Neuronal stem cell (in vitro differentiated cells): Measurements from ENCODE around the gene POTEJ.
"Not testable (repeated sequence)": the region's sequence is repeated elsewhere in the genome, so short reads cannot be mapped to it uniquely, and the experiment has no call there.

Experiments used
- DNase-seq: peaks from one replicate; pipeline ENCODE4 v3.0.0-alpha.2; 2013; ENCODE audit warnings: low spot score
- H2AFZ ChIP-seq: one replicate; pipeline ENCODE4 v1.6.1; 2013; ENCODE audit warnings: mild to moderate bottlenecking, low read length, inconsistent platforms
- H2AK5ac ChIP-seq: 2 replicates; pipeline ENCODE4 v1.6.1; 2013; ENCODE audit warnings: low read depth, mild to moderate bottlenecking, inconsistent platforms, low read length, moderate library complexity, mixed read lengths
- H2BK120ac ChIP-seq: 2 replicates; pipeline ENCODE4 v1.6.1; 2013; ENCODE audit warnings: low read depth, mild to moderate bottlenecking, inconsistent platforms, low read length, moderate library complexity, mixed read lengths
- H2BK12ac ChIP-seq: one replicate; pipeline ENCODE4 v1.6.1; 2013; ENCODE audit warnings: low read length, inconsistent platforms
- H2BK15ac ChIP-seq: 2 replicates; pipeline ENCODE4 v1.6.1; 2013; ENCODE audit warnings: mild to moderate bottlenecking, low read length, inconsistent platforms, mixed read lengths
- H2BK5ac ChIP-seq: one replicate; pipeline ENCODE4 v1.6.1; 2013; ENCODE audit warnings: inconsistent platforms, mild to moderate bottlenecking, low read length, moderate library complexity
- H3K14ac ChIP-seq: one replicate; pipeline ENCODE4 v1.6.1; 2013; ENCODE audit warnings: low read length, inconsistent platforms
- H3K18ac ChIP-seq: 2 replicates; pipeline ENCODE4 v1.6.1; 2013; ENCODE audit warnings: low read length, inconsistent platforms
- H3K23ac ChIP-seq: 2 replicates; pipeline ENCODE4 v1.6.1; 2013; ENCODE audit warnings: low read depth, mild to moderate bottlenecking, mixed read lengths, low read length, inconsistent platforms; ENCODE audit not compliant: poor library complexity
- H3K27ac ChIP-seq: replicated peaks from 3 replicates; pipeline ENCODE4 v1.5.1; 2013; ENCODE audit warnings: low read length, inconsistent platforms
- H3K27me3 ChIP-seq, 3 experiments: 2 replicates each; pipeline ENCODE4 v1.6.1; 2013; ENCODE audit warnings: low read length in 3 of 3, mild to moderate bottlenecking in 2 of 3, inconsistent platforms in 1 of 3, low read depth in 1 of 3, mixed read lengths in 1 of 3, moderate library complexity in 1 of 3; ENCODE audit not compliant: control insufficient read depth in 3 of 3, insufficient read depth in 3 of 3
- H3K36me3 ChIP-seq, 2 donors: replicated peaks in 1 of 2; 2 replicates each; pipeline ENCODE4 v1.6.1; 2013; ENCODE audit warnings: low read length in 2 of 2; ENCODE audit not compliant: control insufficient read depth in 2 of 2, insufficient read depth in 2 of 2
- H3K4ac ChIP-seq: 2 replicates; pipeline ENCODE4 v1.6.1; 2013; ENCODE audit warnings: inconsistent platforms, mild to moderate bottlenecking, low read length, moderate library complexity
- H3K4me1 ChIP-seq, 2 donors: 1 replicate in 1 of 2; 2 replicates in 1 of 2; pipeline ENCODE4 v1.6.1; 2013; ENCODE audit warnings: low read length in 2 of 2, low read depth in 1 of 2; ENCODE audit not compliant: control insufficient read depth in 2 of 2, insufficient read depth in 1 of 2
- H3K4me2 ChIP-seq: one replicate; pipeline ENCODE4 v1.6.1; 2013; ENCODE audit warnings: mild to moderate bottlenecking, low read length, inconsistent platforms; ENCODE audit not compliant: insufficient read depth, poor library complexity, severe bottlenecking
- H3K4me3 ChIP-seq, 2 donors: 2 replicates each; pipeline ENCODE4 v1.5.1; 2013; ENCODE audit warnings: low read length in 2 of 2, mild to moderate bottlenecking in 2 of 2, inconsistent platforms in 1 of 2, moderate library complexity in 1 of 2
- H3K79me1 ChIP-seq: one replicate; pipeline ENCODE4 v1.6.1; 2013; ENCODE audit warnings: low read depth, mild to moderate bottlenecking, inconsistent platforms, low read length, moderate library complexity
- H3K9ac ChIP-seq: one replicate; pipeline ENCODE4 v1.6.1; 2013; ENCODE audit warnings: mild to moderate bottlenecking, low read depth, low read length, inconsistent platforms; ENCODE audit not compliant: poor library complexity
- H3K9me3 ChIP-seq, 2 donors: replicated peaks in 1 of 2; 2 replicates each; pipeline versions ENCODE3 to v1.6.1; 2013; ENCODE audit warnings: low read length in 2 of 2, mild to moderate bottlenecking in 2 of 2, inconsistent platforms in 1 of 2, low read depth in 1 of 2, mixed read lengths in 1 of 2, moderate library complexity in 1 of 2; ENCODE audit not compliant: control insufficient read depth in 2 of 2, insufficient read depth in 1 of 2
- H4K8ac ChIP-seq: one replicate; pipeline ENCODE4 v1.6.1; 2013; ENCODE audit warnings: low read depth, mild to moderate bottlenecking, inconsistent platforms, low read length, moderate library complexity
- H4K91ac ChIP-seq: one replicate; pipeline ENCODE4 v1.6.1; 2013; ENCODE audit warnings: low read length, low read depth, mild to moderate bottlenecking, inconsistent platforms; ENCODE audit not compliant: poor library complexity
- WGBS, 2 donors: extraction: QIAGEN DNeasy Blood & Tissue Kit; methylation state at CpG; one replicate each; pipeline ENCODE4 v1.1.7; 2013; ENCODE audit warnings: missing lambda C conversion rate in 2 of 2, mixed read lengths in 1 of 2; ENCODE audit not compliant: insufficient read length in 2 of 2, insufficient replicate concordance in 1 of 2; ENCODE audit errors: extremely low coverage in 2 of 2; 5-methylcytosine and 5-hydroxymethylcytosine counted together

POTEJ gene

GRCh38 chr2:130596757-130597156, 14.5 kb upstream of the POTEJ start:
- not testable (repeated sequence) for H4K91ac ChIP-seq, H2BK5ac ChIP-seq, H3K79me1 ChIP-seq, H3K4me2 ChIP-seq, H3K27me3 ChIP-seq, H3K14ac ChIP-seq, DNase-seq, H3K9me3 ChIP-seq, H3K4me1 ChIP-seq, H3K23ac ChIP-seq, H3K4me3 ChIP-seq, H4K8ac ChIP-seq, H3K18ac ChIP-seq, H2AFZ ChIP-seq, H2BK12ac ChIP-seq, H2BK15ac ChIP-seq, H3K36me3 ChIP-seq, H2BK120ac ChIP-seq, H3K4ac ChIP-seq, H3K27ac ChIP-seq, H2AK5ac ChIP-seq, H3K9ac ChIP-seq
- WGBS, 2 donors = no CpG with 5 or more reads among the region's 6 CpGs

- not testable (repeated sequence) for H3K4me1 ChIP-seq, H3K18ac ChIP-seq, DNase-seq, H3K27me3 ChIP-seq, H4K91ac ChIP-seq, H3K4me2 ChIP-seq, H2AK5ac ChIP-seq, H3K4me3 ChIP-seq, H3K79me1 ChIP-seq, H2BK12ac ChIP-seq, H3K36me3 ChIP-seq, H2BK15ac ChIP-seq, H2AFZ ChIP-seq, H2BK120ac ChIP-seq, H3K23ac ChIP-seq, H3K27ac ChIP-seq, H3K9ac ChIP-seq, H3K9me3 ChIP-seq, H3K14ac ChIP-seq, H2BK5ac ChIP-seq, H4K8ac ChIP-seq, H3K4ac ChIP-seq
- WGBS, 2 donors = no CpG with 5 or more reads among the region's 22 CpGs
Measured at GRCh38 chr2:130597994-130598393, 13.2 kb upstream of the POTEJ start.

GRCh38 chr2:130598463-130598862, 12.8 kb upstream of the POTEJ start:
- WGBS, 2 donors = no CpG with 5 or more reads among the region's 15 CpGs
- not testable (repeated sequence) for H3K23ac ChIP-seq, H3K14ac ChIP-seq, H3K4me2 ChIP-seq, H2BK5ac ChIP-seq, H2BK120ac ChIP-seq, H3K79me1 ChIP-seq, H3K27me3 ChIP-seq, H3K4me1 ChIP-seq, H3K9ac ChIP-seq, H3K18ac ChIP-seq, H3K36me3 ChIP-seq, H2AFZ ChIP-seq, H2BK15ac ChIP-seq, H3K4ac ChIP-seq, H2BK12ac ChIP-seq, H3K4me3 ChIP-seq, H4K91ac ChIP-seq, H4K8ac ChIP-seq, H2AK5ac ChIP-seq, H3K9me3 ChIP-seq, H3K27ac ChIP-seq, DNase-seq

GRCh38 chr2:130599393-130599792, 11.8 kb upstream of the POTEJ start, which contains the start of gene CFC1:
Gene CFC1 (minus strand): TSS chr2:130599575. CDS start chr2:130599287, 288 bp downstream.
- not testable (repeated sequence) for H3K18ac ChIP-seq, H3K4me3 ChIP-seq, H2BK5ac ChIP-seq, H3K14ac ChIP-seq, H3K4ac ChIP-seq, H2BK120ac ChIP-seq, H3K79me1 ChIP-seq, H3K23ac ChIP-seq, H3K4me2 ChIP-seq, H3K27me3 ChIP-seq, H3K9ac ChIP-seq, H2AK5ac ChIP-seq, H3K27ac ChIP-seq, H2AFZ ChIP-seq, H3K4me1 ChIP-seq, H4K8ac ChIP-seq, H4K91ac ChIP-seq, DNase-seq, H2BK15ac ChIP-seq, H3K9me3 ChIP-seq, H2BK12ac ChIP-seq, H3K36me3 ChIP-seq
- WGBS, 2 donors = no CpG with 5 or more reads among the region's 6 CpGs
